A549 treated with AZD9567 at 1 μM for 4 hours (cell line): Measurements from ENCODE around the gene GNG5. TPM values are rescaled to one million over a fixed set of nuclear protein-coding genes. Genes with fewer than 3 reads are reported as not detected.

Experiments
- total RNA-seq: library from RNA; stranded (reverse); fragments of 200-300 nt; extraction: Qiagen RNA extraction; gene quantifications from 5 replicates; pipeline ENCODE4 v1.2.3, GENCODE V29; 2022; ENCODE audit not compliant: insufficient read depth

GNG5 gene
- total RNA-seq: 186 to 200 TPM (median 191 TPM) in 5 replicates

DNA sequence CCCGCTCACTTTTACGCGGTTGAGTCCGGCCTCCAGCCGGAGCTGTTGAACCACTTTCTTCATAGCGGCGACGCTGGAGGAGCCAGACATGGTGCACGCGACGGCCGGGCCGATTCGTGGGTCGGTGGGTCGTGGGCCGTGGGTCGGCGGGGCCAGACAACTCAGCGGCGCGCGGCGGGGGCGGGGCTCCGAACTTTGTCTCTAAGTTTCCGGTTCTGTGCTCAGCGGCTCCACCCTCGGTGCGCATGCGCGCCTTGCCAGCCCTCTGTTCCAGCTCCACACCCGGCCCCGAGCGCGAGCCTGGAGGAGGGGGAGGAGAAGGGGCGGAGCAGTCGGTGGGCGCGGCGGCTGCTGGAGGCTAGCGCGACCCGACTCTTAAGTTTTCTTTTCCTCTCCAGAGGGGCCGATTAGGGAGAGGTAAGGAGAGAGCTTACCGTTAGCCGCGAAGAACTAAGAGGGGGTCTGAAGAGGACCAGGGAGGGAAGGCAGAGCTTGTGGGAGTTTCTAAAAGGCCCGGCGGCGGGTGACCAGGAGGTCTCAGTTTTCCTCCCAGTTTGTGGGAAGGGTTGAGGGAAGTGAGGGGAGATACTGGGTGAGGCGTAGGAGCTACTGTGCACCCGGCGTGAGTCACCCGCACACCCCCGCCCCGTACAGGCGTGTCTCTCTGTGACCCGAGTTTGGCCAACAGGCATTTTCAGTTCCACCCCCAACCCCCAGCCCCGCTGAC is at the start of gene GNG5, which contains the start of gene SPATA1:
TSS of gene GNG5 (minus strand) at position 580 of the 727 bp plus-strand sequence. CDS start at position 90, 490 bp downstream.
TSS of gene SPATA1 (plus strand) at position 385 of the 727 bp plus-strand sequence. CDS start 9,974 bp downstream, outside the sequence.

DNA sequence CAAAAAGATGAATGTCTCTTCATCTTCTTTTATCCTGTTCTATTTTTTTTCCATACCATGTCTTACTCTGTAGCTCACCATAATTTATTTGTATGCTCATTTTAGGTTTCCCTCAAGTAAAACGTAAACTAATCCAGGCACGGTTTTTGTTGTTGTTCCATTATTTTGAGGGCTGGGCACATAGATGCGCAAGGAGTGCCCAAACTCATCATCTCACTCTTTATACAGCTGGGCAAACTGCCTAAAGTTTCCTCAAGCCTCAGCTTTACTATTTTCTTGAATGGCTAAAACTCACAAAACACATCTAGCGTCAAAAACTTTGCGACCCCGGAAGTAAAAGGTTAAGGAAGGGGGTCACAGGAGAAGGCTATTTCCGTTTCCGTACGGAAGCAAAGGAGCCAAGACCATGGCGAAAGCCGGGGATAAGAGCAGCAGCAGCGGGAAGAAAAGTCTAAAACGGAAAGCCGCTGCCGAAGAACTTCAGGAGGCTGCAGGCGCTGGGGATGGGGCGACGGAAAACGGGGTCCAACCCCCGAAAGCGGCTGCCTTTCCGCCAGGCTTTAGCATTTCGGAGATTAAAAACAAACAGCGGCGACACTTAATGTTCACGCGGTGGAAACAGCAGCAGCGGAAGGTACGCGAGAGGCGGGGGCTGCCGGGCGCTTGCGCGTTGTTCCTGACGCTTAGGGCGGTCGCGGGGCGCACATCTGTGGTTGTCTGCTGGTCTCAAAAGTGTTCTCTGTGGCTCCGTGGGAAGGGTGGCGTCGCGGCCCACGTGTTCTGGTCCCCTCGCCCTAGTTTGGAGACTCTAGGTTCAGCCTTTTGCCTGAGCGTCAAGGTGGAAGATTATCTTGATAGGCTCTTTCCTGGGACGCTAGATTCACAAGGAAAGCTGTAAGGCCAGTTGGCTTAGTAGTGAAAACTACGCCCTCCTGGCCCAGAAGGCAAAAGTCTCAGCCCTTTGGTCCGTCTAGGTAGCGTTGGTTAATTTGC is 27.2 kb downstream of the GNG5 start, which contains the start of gene RPF1:
TSS of gene RPF1 (plus strand) at position 391 of the 993 bp plus-strand sequence. CDS start at position 407, 16 bp downstream.

Other genes starting within 250 kb of the GNG5 start
- 0.29 to 0.49 TPM (median 0.39 TPM) in 4 of 5 replicates, not detected in the other for gene SAMD13, start 204.9 kb downstream of the GNG5 start, total RNA-seq
- gene DNASE2B, start 108.1 kb downstream of the GNG5 start, total RNA-seq: not detected in 5 replicates
- gene RPF1, start 27.3 kb downstream of the GNG5 start, total RNA-seq: 31.0 to 35.9 TPM (median 34.4 TPM) in 5 replicates
- 0.63 to 1.2 TPM (median 1.1 TPM) in 4 of 5 replicates, not detected in the other for gene SPATA1, start 195 bp downstream of the GNG5 start, total RNA-seq
- 4.9 to 9.1 TPM (median 6.4 TPM) in 5 replicates for gene CTBS, start 67.9 kb upstream of the GNG5 start, total RNA-seq
- gene SSX2IP, start 183.9 kb upstream of the GNG5 start, total RNA-seq: 7.8 to 12.7 TPM (median 11.7 TPM) in 5 replicates